ENCODE results near the gene PTPRG.

- TF ChIP-seq CTCF (IDR thresholded peaks at IDR 0.05) (no peak), POLR2A (IDR thresholded peaks at IDR 0.05) (no peak)
Measured at GRCh38 chr3:61627768-61628185, 66.4 kb downstream of the PTPRG start.
